Mesothelial cell of epicardium (in vitro differentiated cells): ENCODE results near the gene ARID3C. TPM values are rescaled to one million over a fixed set of nuclear protein-coding genes. Genes with fewer than 3 reads are reported as not detected.

ENCODE experiments used
- DNase-seq, 2 experiments: peaks; one replicate each; pipeline ENCODE4 v3.0.0; 2021; ENCODE audit warnings: low spot score in 2 of 2; ENCODE audit not compliant: unreplicated experiment in 2 of 2
- H3K27ac Mint-ChIP-seq: 2 replicates; pipeline ENCODE4 v1.8.0; 2021; ENCODE audit warnings: mixed read lengths
- H3K27me3 Mint-ChIP-seq: 2 replicates; pipeline ENCODE4 v1.8.0; 2021; ENCODE audit warnings: low read depth, mixed read lengths
- H3K36me3 Mint-ChIP-seq: 2 replicates; pipeline ENCODE4 v1.8.0; 2021; ENCODE audit warnings: mixed read lengths
- H3K4me1 Mint-ChIP-seq: 2 replicates; pipeline ENCODE4 v1.8.0; 2021; ENCODE audit warnings: mixed read lengths
- H3K4me3 Mint-ChIP-seq: 2 replicates; pipeline ENCODE4 v1.8.0; 2021; ENCODE audit warnings: mild to moderate bottlenecking, moderate library complexity, mixed read lengths
- H3K9me3 Mint-ChIP-seq: 2 replicates; pipeline ENCODE4 v1.8.0; 2021; ENCODE audit warnings: mixed read lengths
- total RNA-seq: library from RNA; stranded (reverse); gene quantifications from 3 replicates; pipeline ENCODE4 v1.2.1, GENCODE V29; 2021
- TF ChIP-seq, protein P1 (sequence below): fragments of 200-600 bp; sonication (generic); IDR thresholded peaks from one replicate; pipeline ENCODE4 v1.5.0; 2021; ENCODE audit warnings: antibody characterized with exemption; ENCODE audit not compliant: unreplicated experiment

Gene ARID3C
- total RNA-seq, 1 donor from 2014 or later, result 0.80 TPM

DNA sequence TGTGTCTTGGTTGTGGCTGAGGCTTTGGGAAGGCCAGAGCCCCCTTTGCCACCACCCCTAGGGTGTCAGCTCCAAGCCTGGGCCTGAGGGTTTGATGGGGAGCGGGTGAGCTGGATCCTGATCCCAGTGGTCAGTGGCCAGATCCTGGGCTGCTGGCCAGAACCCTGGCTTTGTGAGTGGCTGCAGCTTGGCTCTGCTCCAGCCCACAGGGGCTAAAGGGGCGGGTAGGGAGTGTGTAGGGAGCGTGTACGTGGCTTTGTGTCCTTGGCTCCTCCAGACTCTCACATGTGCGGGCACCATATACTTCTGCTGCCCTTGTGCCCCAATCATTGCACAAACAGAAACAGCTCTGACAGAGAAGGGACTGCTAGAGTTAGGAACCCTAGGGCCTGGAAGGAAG, 21.9 kb upstream of the ARID3C start:
- H3K4me3 Mint-ChIP-seq, result peak overlapping the region; percentile 71
- DNase-seq, result no peak
- no peaks in the 10 kb centered on the region for H3K9me3 Mint-ChIP-seq
- H3K4me1 Mint-ChIP-seq, result peaks cover 66% of the 10 kb centered on the region
- H3K27ac Mint-ChIP-seq, result peak overlapping the region; percentile 84
- TF ChIP-seq, protein P1, sequence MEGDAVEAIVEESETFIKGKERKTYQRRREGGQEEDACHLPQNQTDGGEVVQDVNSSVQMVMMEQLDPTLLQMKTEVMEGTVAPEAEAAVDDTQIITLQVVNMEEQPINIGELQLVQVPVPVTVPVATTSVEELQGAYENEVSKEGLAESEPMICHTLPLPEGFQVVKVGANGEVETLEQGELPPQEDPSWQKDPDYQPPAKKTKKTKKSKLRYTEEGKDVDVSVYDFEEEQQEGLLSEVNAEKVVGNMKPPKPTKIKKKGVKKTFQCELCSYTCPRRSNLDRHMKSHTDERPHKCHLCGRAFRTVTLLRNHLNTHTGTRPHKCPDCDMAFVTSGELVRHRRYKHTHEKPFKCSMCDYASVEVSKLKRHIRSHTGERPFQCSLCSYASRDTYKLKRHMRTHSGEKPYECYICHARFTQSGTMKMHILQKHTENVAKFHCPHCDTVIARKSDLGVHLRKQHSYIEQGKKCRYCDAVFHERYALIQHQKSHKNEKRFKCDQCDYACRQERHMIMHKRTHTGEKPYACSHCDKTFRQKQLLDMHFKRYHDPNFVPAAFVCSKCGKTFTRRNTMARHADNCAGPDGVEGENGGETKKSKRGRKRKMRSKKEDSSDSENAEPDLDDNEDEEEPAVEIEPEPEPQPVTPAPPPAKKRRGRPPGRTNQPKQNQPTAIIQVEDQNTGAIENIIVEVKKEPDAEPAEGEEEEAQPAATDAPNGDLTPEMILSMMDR, result no peak
- H3K36me3 Mint-ChIP-seq, result peaks cover 6% of the 10 kb centered on the region
- no peaks in the 10 kb centered on the region for H3K27me3 Mint-ChIP-seq

DNA sequence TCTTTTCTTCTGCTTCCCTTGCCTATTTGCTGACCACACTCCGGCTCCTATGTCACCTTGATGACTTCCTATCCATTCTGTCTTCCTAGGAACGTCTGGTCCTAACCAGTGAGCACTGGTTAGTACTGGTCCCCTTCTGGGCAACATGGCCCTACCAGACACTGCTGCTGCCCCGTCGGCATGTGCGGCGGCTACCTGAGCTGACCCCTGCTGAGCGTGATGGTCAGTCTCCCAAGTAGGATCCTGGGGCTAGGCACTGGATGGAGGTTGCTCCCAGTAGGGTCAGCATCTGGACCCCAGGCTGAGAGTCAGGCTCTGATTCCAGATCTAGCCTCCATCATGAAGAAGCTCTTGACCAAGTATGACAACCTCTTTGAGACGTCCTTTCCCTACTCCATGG, 19.8 kb upstream of the ARID3C start:
- H3K9me3 Mint-ChIP-seq, result no peaks in the 10 kb centered on the region
- TF ChIP-seq, protein P1, result no peak
- no peaks in the 10 kb centered on the region for H3K27me3 Mint-ChIP-seq
- H3K4me3 Mint-ChIP-seq, result no peak overlapping the region
- DNase-seq, result no peak
- H3K4me1 Mint-ChIP-seq, result peaks cover 46% of the 10 kb centered on the region
- no peak overlapping the region for H3K27ac Mint-ChIP-seq
- peaks cover 6% of the 10 kb centered on the region for H3K36me3 Mint-ChIP-seq

DNA sequence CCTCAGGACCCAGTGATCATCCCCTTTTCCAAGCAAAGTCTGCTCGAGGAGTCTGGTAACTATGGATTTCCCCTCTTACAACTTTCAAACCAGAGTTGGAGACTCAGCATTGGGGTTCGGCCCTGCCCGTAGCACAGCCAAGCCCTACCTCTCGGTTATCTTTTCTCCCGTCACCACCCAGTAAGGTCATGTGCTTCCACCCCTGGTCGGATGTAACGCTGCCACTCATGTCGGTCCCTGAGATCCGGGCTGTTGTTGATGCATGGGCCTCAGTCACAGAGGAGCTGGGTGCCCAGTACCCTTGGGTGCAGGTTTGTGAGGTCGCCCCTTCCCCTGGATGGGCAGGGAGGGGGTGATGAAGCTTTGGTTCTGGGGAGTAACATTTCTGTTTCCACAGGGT, 18.8 kb upstream of the ARID3C start:
- no peaks in the 10 kb centered on the region for H3K27me3 Mint-ChIP-seq
- H3K27ac Mint-ChIP-seq, result peak overlapping the region; percentile 93
- TF ChIP-seq, protein P1, result no peak
- H3K4me1 Mint-ChIP-seq, result peaks cover 39% of the 10 kb centered on the region
- H3K9me3 Mint-ChIP-seq, result no peaks in the 10 kb centered on the region
- H3K4me3 Mint-ChIP-seq, result peak overlapping the region; percentile 87
- no peak for DNase-seq
- H3K36me3 Mint-ChIP-seq, result peaks cover 6% of the 10 kb centered on the region

DNA sequence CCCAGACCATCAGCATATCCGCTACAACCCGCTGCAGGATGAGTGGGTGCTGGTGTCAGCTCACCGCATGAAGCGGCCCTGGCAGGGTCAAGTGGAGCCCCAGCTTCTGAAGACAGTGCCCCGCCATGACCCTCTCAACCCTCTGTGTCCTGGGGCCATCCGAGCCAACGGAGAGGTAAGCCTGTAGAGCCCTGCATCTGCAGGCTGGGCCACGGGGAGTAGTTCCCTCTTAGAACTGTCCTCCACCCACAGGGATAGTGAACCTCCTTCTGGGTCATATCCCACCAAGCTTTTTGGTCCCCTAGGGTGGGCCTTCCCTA, 18.2 kb upstream of the ARID3C start:
- peaks cover 6% of the 10 kb centered on the region for H3K36me3 Mint-ChIP-seq
- TF ChIP-seq, protein P1, result no peak
- H3K27me3 Mint-ChIP-seq, result no peaks in the 10 kb centered on the region
- no peak for DNase-seq
- no peaks in the 10 kb centered on the region for H3K9me3 Mint-ChIP-seq
- peaks cover 33% of the 10 kb centered on the region for H3K4me1 Mint-ChIP-seq
- peak overlapping the region; percentile 93 for H3K27ac Mint-ChIP-seq
- peak overlapping the region; percentile 87 for H3K4me3 Mint-ChIP-seq

DNA sequence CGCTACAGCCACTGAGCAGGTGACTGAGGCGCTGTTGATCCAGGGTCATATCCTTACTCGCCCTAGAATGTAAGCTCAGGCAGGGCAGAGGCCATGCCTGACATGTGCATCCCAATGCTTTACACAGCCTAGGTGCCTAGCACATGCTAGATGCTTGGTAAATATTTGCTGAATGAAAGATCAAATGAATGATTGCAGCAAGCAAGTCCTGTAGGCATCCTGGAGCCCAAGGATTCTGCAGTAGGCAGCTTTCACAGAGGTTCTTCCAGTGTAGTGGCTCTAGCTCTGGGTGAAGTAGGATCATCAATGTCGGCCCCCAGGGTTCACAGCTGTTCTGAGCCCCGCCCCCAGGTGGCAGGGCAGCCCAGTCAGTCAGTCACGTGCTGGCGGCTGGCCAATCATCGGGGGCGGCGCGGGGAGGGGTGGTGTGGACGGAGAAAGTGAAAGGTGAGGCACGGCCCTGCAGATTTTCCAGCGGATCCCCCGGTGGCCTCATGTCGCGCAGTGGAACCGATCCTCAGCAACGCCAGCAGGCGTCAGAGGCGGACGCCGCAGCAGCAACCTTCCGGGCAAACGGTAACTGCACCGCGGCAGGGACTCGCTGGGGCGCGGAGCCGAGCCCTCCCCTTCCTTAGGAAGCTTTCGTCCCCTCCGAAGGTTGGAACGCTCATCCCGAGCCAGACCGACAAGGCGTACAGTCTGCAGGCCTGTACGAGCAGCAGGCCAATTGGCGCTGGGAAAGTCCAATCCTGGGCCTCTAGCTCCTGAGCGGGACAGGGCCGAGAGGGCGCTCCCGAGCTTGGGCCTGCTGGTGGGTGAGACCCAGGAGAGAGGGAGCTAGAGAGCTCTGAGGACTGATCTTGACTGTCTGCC, 17.6 kb upstream of the ARID3C start, which contains the start of gene GALT:
Gene GALT (plus strand): TSS at position 465 of the 873 bp plus-strand sequence. CDS start 30 bp downstream, at position 495.
- DNase-seq, result peak; percentile 84 to 91
- Mint-ChIP-seq H3K27me3 (no peaks in the 10 kb centered on the region), H3K4me3 (peak within 1 kb of the TSS; percentile 87), H3K9me3 (no peaks in the 10 kb centered on the region), H3K4me1 (peaks cover 28% of the 10 kb centered on the region), H3K27ac (peak within 1 kb of the TSS; percentile 93), H3K36me3 (peaks cover 6% of the 10 kb centered on the region)
- TF ChIP-seq, protein P1, result no peak
